Smooth muscle cell (in vitro differentiated cells): ENCODE data around the gene NPHP4. TPM values are rescaled to one million over a fixed set of nuclear protein-coding genes. Genes with fewer than 3 reads are reported as not detected.
A peak's percentile ranks its signal among the peaks of the same experiment; 100 is the strongest.

Experiments
- DNase-seq: peaks from one replicate; lab custom pipeline; 2025; ENCODE audit not compliant: unreplicated experiment; lab: John Stamatoyannopoulos, UW
- H2AFZ ChIP-seq: fragments of 200-600 bp; sonication (generic); 2 replicates; pipeline ENCODE4 v1.6.0; 2016; ENCODE audit warnings: antibody characterized with exemption, low read depth, mild to moderate bottlenecking
- H3F3A ChIP-seq: fragments of 200-600 bp; sonication (generic); 2 replicates; pipeline ENCODE4 v1.6.0; 2017; ENCODE audit warnings: antibody characterized with exemption, low read depth
- H3K27ac ChIP-seq: fragments of 200-600 bp; sonication (generic); 2 replicates; pipeline ENCODE4 v1.5.1; 2016; ENCODE audit warnings: low read depth, mild to moderate bottlenecking
- H3K27me3 ChIP-seq: fragments of 200-600 bp; sonication (generic); 2 replicates; pipeline ENCODE4 v1.6.1; 2016; ENCODE audit warnings: low read depth, mild to moderate bottlenecking
- H3K36me3 ChIP-seq: fragments of 200-600 bp; sonication (generic); 2 replicates; pipeline ENCODE4 v1.5.1; 2016; ENCODE audit warnings: low read depth
- H3K4me1 ChIP-seq: fragments of 200-600 bp; sonication (generic); 2 replicates; pipeline ENCODE4 v1.5.1; 2016; ENCODE audit warnings: low read depth
- H3K4me2 ChIP-seq: fragments of 200-600 bp; sonication (generic); 2 replicates; pipeline ENCODE4 v1.6.0; 2016; ENCODE audit warnings: mild to moderate bottlenecking
- H3K4me3 ChIP-seq: fragments of 200-600 bp; sonication (generic); 2 replicates; pipeline ENCODE4 v1.5.1; 2016; ENCODE audit warnings: mild to moderate bottlenecking
- H3K79me2 ChIP-seq: fragments of 200-600 bp; sonication (generic); 2 replicates; pipeline ENCODE4 v1.6.0; 2016; ENCODE audit warnings: low read depth, mild to moderate bottlenecking
- H3K9ac ChIP-seq: fragments of 200-600 bp; sonication (generic); 2 replicates; pipeline ENCODE4 v1.6.0; 2016; ENCODE audit warnings: low read depth
- H3K9me3 ChIP-seq: fragments of 200-600 bp; sonication (generic); replicated peaks from 2 replicates; pipeline ENCODE4 v1.5.1; 2016; ENCODE audit warnings: low read depth
- H4K20me1 ChIP-seq: fragments of 200-600 bp; sonication (generic); 2 replicates; pipeline ENCODE4 v1.6.0; 2016; ENCODE audit warnings: low read depth
- WGBS: methylation state at CpG from one replicate; pipeline ENCODE4 v1.1.7; 2016; ENCODE audit warnings: low lambda C conversion rate; 5-methylcytosine and 5-hydroxymethylcytosine counted together
- polyA plus RNA-seq: library from polyadenylated mRNA; unstranded; fragments of >200 nt; fragmentation: Nextera tagmentation; extraction: Ambion mirVana; gene quantifications from 2 replicates; pipeline ENCODE4 v1.2.1, GENCODE V29; 2016
- total RNA-seq: library from RNA; depleted of rRNA; stranded (reverse); fragments of >200 nt; gene quantifications from 2 replicates; pipeline ENCODE4 v1.2.3, GENCODE V29; 2014
- TF ChIP-seq, protein P1 (sequence below): fragments of 200-600 bp; sonication (generic); IDR thresholded peaks from 2 replicates; pipeline ENCODE4 v1.5.1; 2017; ENCODE audit warnings: borderline replicate concordance, mild to moderate bottlenecking, antibody characterized with exemption; ENCODE audit not compliant: insufficient read depth, poor library complexity, severe bottlenecking

Gene NPHP4
- total and polyA plus RNA-seq, 2 experiments from 2014 or later, result 5.4 to 8.4 TPM

DNA sequence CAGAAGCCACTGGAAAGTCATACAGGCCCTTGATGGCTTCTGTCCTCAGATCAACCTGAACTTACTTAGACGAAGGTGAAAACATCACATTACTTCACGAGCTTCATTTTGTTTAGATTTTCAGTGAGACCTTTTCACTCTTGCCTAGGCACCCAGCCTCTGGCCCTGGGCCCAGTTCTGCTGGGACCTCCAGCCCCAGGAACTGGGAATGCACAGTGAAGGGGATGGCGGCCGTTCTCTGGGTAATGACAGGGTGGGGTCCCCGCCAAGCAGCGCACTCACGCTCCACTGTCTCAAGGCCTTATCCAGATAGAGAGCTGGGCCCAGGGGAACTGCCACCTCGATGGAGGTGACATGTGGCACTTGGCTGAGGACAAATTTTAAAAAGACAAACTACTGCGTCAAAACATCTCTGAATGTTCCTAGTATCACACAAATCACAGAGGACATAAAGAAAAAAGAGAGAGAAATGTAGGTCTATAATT lies 54.8 kb downstream of the NPHP4 start:
- Histone ChIP-seq H3K4me1 (no peaks in the 10 kb centered on the region), H2AFZ (no peak overlapping the region), H3K9ac (no peak overlapping the region), H3K4me2 (no peak overlapping the region), H3K27me3 (no peaks in the 10 kb centered on the region), H3K4me3 (no peak overlapping the region), H3K36me3 (peaks cover 3% of the 10 kb centered on the region), H3K9me3 (no peaks in the 10 kb centered on the region), H3K79me2 (no peaks in the 10 kb centered on the region), H3F3A (no peaks in the 10 kb centered on the region), H3K27ac (peak overlapping the region; percentile 30), H4K20me1 (no peaks in the 10 kb centered on the region)
- WGBS, result 93% methylated on average over 9 of the region's 9 CpGs
- DNase-seq, result no peak
- TF ChIP-seq, protein P1, sequence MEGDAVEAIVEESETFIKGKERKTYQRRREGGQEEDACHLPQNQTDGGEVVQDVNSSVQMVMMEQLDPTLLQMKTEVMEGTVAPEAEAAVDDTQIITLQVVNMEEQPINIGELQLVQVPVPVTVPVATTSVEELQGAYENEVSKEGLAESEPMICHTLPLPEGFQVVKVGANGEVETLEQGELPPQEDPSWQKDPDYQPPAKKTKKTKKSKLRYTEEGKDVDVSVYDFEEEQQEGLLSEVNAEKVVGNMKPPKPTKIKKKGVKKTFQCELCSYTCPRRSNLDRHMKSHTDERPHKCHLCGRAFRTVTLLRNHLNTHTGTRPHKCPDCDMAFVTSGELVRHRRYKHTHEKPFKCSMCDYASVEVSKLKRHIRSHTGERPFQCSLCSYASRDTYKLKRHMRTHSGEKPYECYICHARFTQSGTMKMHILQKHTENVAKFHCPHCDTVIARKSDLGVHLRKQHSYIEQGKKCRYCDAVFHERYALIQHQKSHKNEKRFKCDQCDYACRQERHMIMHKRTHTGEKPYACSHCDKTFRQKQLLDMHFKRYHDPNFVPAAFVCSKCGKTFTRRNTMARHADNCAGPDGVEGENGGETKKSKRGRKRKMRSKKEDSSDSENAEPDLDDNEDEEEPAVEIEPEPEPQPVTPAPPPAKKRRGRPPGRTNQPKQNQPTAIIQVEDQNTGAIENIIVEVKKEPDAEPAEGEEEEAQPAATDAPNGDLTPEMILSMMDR, result no peak

DNA sequence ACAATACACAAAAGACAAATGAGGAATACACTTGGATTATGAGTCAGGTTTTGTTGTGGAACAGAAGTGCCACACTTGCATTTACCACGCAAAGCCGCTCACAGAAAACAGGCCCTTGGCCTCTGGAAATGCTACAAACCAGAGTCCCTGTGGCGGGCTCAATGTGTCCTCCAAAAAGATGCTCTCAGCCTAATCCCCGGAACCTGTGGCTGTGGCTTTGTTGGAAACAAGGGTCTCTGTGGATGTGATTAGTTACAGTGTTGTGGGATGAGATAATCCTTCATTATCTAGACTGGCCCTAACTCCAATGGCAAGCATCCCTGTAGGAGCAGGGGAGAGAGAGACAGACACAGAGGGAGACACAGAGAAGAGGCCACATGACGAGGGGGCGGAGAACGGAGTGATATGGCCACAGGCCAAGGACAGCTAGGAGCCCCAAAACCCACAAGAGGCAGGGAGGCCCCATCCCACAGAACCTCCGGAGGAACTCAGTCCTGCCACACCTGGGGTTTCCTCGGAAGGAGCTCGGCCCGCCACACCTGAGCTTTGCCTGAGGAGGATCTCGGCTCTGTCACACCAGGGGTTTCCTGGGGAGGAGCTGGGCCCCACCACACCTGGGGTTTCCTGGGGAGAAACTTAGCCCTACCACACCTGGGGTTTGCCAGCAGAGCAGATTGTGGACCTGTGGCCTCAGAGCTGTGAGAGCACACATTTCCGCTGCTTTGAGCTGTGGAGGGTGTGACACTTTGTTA lies 55.4 kb downstream of the NPHP4 start:
- Histone ChIP-seq H3K27ac (no peak overlapping the region), H2AFZ (no peak overlapping the region), H3K36me3 (peaks cover 3% of the 10 kb centered on the region), H3K9me3 (no peaks in the 10 kb centered on the region), H3F3A (no peaks in the 10 kb centered on the region), H3K4me2 (no peak overlapping the region), H4K20me1 (no peaks in the 10 kb centered on the region), H3K9ac (no peak overlapping the region), H3K79me2 (no peaks in the 10 kb centered on the region), H3K4me1 (no peaks in the 10 kb centered on the region), H3K27me3 (no peaks in the 10 kb centered on the region), H3K4me3 (no peak overlapping the region)
- no peak for DNase-seq
- WGBS, result 87% methylated on average over 13 of the region's 13 CpGs
- TF ChIP-seq, protein P1, result no peak

DNA sequence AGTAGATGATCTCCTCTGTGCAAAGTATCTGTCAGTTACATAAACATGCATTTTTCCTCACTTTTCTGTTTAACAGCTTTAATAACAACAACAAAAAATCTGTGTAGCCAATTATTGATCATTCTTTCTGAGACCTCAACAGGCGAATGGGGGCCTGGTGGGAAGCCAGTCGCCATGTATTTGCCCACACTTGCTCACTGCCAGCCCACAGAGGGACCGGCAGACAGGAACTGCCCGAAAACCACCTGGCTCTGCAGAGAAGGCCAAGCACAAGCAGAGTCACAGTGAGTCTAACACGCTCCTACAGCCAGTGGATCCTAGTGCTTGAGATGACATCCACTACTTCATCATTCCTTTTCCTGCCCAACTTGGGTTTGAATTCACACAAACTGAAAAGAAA lies 56.1 kb downstream of the NPHP4 start:
- Histone ChIP-seq H3K27me3 (no peaks in the 10 kb centered on the region), H4K20me1 (no peaks in the 10 kb centered on the region), H3K4me1 (no peaks in the 10 kb centered on the region), H3K79me2 (no peaks in the 10 kb centered on the region), H3K4me2 (no peak overlapping the region), H3K27ac (no peak overlapping the region), H3F3A (no peaks in the 10 kb centered on the region), H3K9me3 (no peaks in the 10 kb centered on the region), H3K36me3 (peaks cover 3% of the 10 kb centered on the region), H3K4me3 (no peak overlapping the region), H2AFZ (no peak overlapping the region), H3K9ac (no peak overlapping the region)
- DNase-seq, result no peak
- TF ChIP-seq, protein P1, result no peak
- 94% methylated on average over 5 of the region's 5 CpGs for WGBS

DNA sequence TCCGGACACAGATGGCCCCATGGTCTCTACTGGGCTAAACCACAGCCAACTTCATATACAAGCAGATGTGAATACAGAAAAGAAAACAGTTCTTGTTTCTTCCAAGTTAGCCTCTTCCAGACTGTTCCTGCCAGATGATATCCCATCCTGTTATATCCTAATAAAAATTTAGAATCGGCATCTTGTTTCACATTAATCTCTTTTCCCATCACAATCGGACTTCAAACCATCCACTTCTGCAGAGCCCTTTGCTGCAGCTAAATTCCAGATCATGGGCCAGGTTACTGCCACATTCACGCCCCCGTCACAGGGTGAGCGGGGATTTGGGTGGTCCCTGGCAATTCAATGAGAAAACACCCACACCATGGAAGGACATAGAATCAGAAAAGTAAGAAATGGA lies 57.2 kb downstream of the NPHP4 start:
- Histone ChIP-seq H3K27me3 (no peaks in the 10 kb centered on the region), H3F3A (no peaks in the 10 kb centered on the region), H3K9ac (no peak overlapping the region), H3K4me2 (no peak overlapping the region), H3K4me3 (no peak overlapping the region), H4K20me1 (no peaks in the 10 kb centered on the region), H2AFZ (no peak overlapping the region), H3K27ac (no peak overlapping the region), H3K4me1 (no peaks in the 10 kb centered on the region), H3K36me3 (peaks cover 3% of the 10 kb centered on the region), H3K9me3 (no peaks in the 10 kb centered on the region), H3K79me2 (no peaks in the 10 kb centered on the region)
- TF ChIP-seq, protein P1, result no peak
- WGBS, result 96% methylated on average over 6 of the region's 6 CpGs
- no peak for DNase-seq
